Bronchial epithelial cell (primary cell): ENCODE results near the gene REEP2. TPM values are rescaled to one million over a fixed set of nuclear protein-coding genes. Genes with fewer than 3 reads are reported as not detected.

Source experiments
- DNase-seq: peaks from one replicate; pipeline ENCODE4 v3.0.0-alpha.2; 2010; ENCODE audit warnings: low read depth
- FAIRE-seq: peaks from 2 replicates; lab custom pipeline; 2011; peaks lifted over from hg19 to GRCh38; lab: Jason Lieb, UNC
- H3K27me3 ChIP-seq: 2 replicates; pipeline ENCODE4 v1.5.1; 2011; ENCODE audit warnings: low read length; ENCODE audit not compliant: control insufficient read depth, insufficient read depth
- H3K36me3 ChIP-seq: 2 replicates; pipeline ENCODE4 v1.5.1; 2011; ENCODE audit warnings: low read length; ENCODE audit not compliant: control insufficient read depth, insufficient read depth
- H3K4me3 ChIP-seq: 2 replicates; pipeline ENCODE4 v1.5.1; 2011; ENCODE audit warnings: mild to moderate bottlenecking, low read depth, low read length, control low read depth
- CTCF ChIP-seq: IDR thresholded peaks from 2 replicates; pipeline ENCODE4 v1.5.1; 2011; ENCODE audit warnings: mild to moderate bottlenecking, moderate library complexity, low read length, control low read depth, inconsistent platforms; ENCODE audit not compliant: insufficient read depth, severe bottlenecking
- total RNA-seq: library from RNA; depleted of rRNA; stranded (reverse); fragments of >200 nt; gene quantifications from 2 replicates; pipeline ENCODE4 v1.2.1, GENCODE V29; 2014

Gene REEP2
- total RNA-seq, 1 donor from 2014 or later = 2.4 TPM

GRCh38 chr5:138439477-138440158 lies 761 bp downstream of the REEP2 start:
- FAIRE-seq (no peak), DNase-seq (no peak)
- no peak for TF ChIP-seq CTCF
- H3K27me3 ChIP-seq = no peaks in the 10 kb centered on the region
- peaks cover 4% of the 10 kb centered on the region for H3K36me3 ChIP-seq
- H3K4me3 ChIP-seq = peak overlapping the region; percentile 30

GRCh38 chr5:138440159-138441073 lies 1.6 kb downstream of the REEP2 start:
- H3K36me3 ChIP-seq = peaks cover 2% of the 10 kb centered on the region
- H3K27me3 ChIP-seq = no peaks in the 10 kb centered on the region
- H3K4me3 ChIP-seq = no peak overlapping the region
- no peak for FAIRE-seq
- no peak for TF ChIP-seq CTCF
- no peak for DNase-seq

GRCh38 chr5:138441221-138441620 lies 2.4 kb downstream of the REEP2 start:
- TF ChIP-seq CTCF = no peak
- H3K36me3 ChIP-seq = no peaks in the 10 kb centered on the region
- no peak overlapping the region for H3K4me3 ChIP-seq
- DNase-seq (no peak), FAIRE-seq (no peak)
- H3K27me3 ChIP-seq = no peaks in the 10 kb centered on the region

GRCh38 chr5:138444078-138444773 lies 5.4 kb downstream of the REEP2 start:
- DNase-seq (no peak), FAIRE-seq (no peak)
- no peaks in the 10 kb centered on the region for H3K36me3 ChIP-seq
- H3K4me3 ChIP-seq = no peak overlapping the region
- no peak for TF ChIP-seq CTCF
- no peaks in the 10 kb centered on the region for H3K27me3 ChIP-seq

GRCh38 chr5:138444774-138445546 lies 6.1 kb downstream of the REEP2 start:
- DNase-seq (no peak), FAIRE-seq (no peak)

More at GRCh38 chr5:138444774-138445546, 6.1 kb downstream of the REEP2 start:
- no peaks in the 10 kb centered on the region for H3K27me3 ChIP-seq
- TF ChIP-seq CTCF = no peak
- H3K4me3 ChIP-seq = no peak overlapping the region
- no peaks in the 10 kb centered on the region for H3K36me3 ChIP-seq
